Chondrocyte (in vitro differentiated cells): ENCODE data around the gene OTOF. TPM values are rescaled to one million over a fixed set of nuclear protein-coding genes. Genes with fewer than 3 reads are reported as not detected.

ENCODE experiments used
- DNase-seq: peaks from one replicate; pipeline ENCODE4 v3.0.0; 2021; ENCODE audit warnings: mixed read lengths, low spot score
- H3K27ac Mint-ChIP-seq: one replicate; pipeline ENCODE4 v1.8.0; 2021; ENCODE audit warnings: mild to moderate bottlenecking, moderate library complexity, mixed read lengths; ENCODE audit not compliant: unreplicated experiment
- H3K27me3 Mint-ChIP-seq: 2 replicates; pipeline ENCODE4 v1.8.0; 2021; ENCODE audit warnings: low read depth, mixed read lengths
- H3K36me3 Mint-ChIP-seq: 2 replicates; pipeline ENCODE4 v1.8.0; 2021; ENCODE audit warnings: low read depth, mixed read lengths
- H3K4me1 Mint-ChIP-seq: 2 replicates; pipeline ENCODE4 v1.8.0; 2021; ENCODE audit warnings: low read depth, mild to moderate bottlenecking, mixed read lengths
- H3K4me3 Mint-ChIP-seq: one replicate; pipeline ENCODE4 v1.8.0; 2021; ENCODE audit warnings: mild to moderate bottlenecking, moderate library complexity, mixed read lengths; ENCODE audit not compliant: unreplicated experiment
- H3K9me3 Mint-ChIP-seq: 2 replicates; pipeline ENCODE4 v1.8.0; 2021; ENCODE audit warnings: low read depth, mixed read lengths
- total RNA-seq: library from RNA; stranded (reverse); gene quantifications from 3 replicates; pipeline ENCODE4 v1.2.1, GENCODE V29; 2021
- TF ChIP-seq, protein P1 (sequence below): fragments of 200-600 bp; sonication (generic); IDR thresholded peaks from 2 replicates; pipeline ENCODE4 v1.5.0; 2021; ENCODE audit warnings: antibody characterized with exemption, mild to moderate bottlenecking, moderate library complexity

OTOF gene
- total RNA-seq, 1 donor from 2014 or later, result not detected

GRCh38 chr2:26450031-26450635 lies 27.8 kb downstream of the OTOF start:
- peaks cover 6% of the 10 kb centered on the region for H3K9me3 Mint-ChIP-seq
- no peak overlapping the region for H3K27ac Mint-ChIP-seq
- H3K27me3 Mint-ChIP-seq, result peaks cover 15% of the 10 kb centered on the region
- peaks cover 3% of the 10 kb centered on the region for H3K36me3 Mint-ChIP-seq
- TF ChIP-seq, protein P1, sequence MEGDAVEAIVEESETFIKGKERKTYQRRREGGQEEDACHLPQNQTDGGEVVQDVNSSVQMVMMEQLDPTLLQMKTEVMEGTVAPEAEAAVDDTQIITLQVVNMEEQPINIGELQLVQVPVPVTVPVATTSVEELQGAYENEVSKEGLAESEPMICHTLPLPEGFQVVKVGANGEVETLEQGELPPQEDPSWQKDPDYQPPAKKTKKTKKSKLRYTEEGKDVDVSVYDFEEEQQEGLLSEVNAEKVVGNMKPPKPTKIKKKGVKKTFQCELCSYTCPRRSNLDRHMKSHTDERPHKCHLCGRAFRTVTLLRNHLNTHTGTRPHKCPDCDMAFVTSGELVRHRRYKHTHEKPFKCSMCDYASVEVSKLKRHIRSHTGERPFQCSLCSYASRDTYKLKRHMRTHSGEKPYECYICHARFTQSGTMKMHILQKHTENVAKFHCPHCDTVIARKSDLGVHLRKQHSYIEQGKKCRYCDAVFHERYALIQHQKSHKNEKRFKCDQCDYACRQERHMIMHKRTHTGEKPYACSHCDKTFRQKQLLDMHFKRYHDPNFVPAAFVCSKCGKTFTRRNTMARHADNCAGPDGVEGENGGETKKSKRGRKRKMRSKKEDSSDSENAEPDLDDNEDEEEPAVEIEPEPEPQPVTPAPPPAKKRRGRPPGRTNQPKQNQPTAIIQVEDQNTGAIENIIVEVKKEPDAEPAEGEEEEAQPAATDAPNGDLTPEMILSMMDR, result no peak
- H3K4me1 Mint-ChIP-seq, result no peaks in the 10 kb centered on the region
- no peak for DNase-seq
- H3K4me3 Mint-ChIP-seq, result no peak overlapping the region

DNA sequence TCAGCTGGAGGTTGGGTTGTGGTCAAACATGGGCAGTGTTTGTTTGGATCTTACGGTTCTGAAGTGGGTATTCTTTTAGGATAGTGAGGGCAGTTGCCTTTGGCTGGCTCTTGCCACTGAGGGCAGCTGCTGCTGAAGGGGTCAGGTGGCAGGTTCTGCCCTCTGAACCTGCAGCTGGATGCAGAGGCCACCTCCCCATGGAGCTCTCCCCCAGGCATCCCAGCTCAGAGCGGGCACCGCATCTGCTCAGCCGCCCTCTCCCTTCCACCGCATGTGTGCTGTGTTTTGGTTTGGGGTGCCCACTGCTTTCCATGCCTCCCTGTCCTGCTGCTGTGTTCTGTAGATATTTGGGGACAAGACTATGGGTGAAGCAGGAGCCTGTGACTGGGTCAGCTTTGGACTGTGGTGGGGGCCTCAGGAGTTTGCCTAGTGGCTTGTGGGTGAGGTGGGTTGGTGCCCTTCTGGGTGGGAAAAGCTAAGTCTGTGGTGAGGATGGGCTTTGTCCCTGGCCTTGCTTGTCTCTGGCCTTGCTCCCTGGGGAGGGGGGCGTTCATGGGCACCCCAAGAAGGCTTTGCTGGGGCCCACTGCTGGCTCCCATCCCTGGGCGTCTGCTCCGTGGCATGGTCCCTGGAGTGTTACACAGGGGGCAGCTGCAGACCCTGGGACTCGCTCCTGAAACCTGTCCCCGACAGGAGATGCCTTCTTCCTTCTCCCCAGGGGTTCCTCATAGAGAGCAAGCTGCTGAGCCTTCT lies 28.5 kb downstream of the OTOF start:
- Mint-ChIP-seq H3K4me1 (no peaks in the 10 kb centered on the region), H3K4me3 (no peak overlapping the region), H3K9me3 (peaks cover 6% of the 10 kb centered on the region)

DNA sequence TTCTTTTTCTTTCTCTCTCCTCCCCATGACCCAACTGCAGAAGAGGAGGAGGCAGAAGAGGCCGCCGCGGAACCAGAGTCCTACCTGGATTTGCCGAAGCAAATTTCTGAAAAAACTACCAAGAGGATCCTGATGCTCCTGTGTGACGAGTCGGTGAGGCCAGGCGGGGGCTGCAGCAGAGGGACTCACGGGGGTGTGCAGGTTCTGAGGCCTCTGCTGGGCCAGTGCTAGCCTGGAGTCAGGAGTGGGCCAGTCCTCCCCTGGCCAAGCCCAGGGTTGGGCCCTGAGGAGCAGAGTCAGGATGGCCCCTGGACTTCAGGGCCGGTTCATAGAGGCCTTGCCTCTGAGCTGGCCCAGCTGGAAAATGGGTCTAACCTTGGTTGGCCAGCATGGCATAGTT lies 29.3 kb downstream of the OTOF start:
- H3K27ac Mint-ChIP-seq, result no peak overlapping the region
- H3K4me3 Mint-ChIP-seq, result no peak overlapping the region
- H3K36me3 Mint-ChIP-seq, result no peaks in the 10 kb centered on the region
- H3K9me3 Mint-ChIP-seq, result peaks cover 6% of the 10 kb centered on the region
- no peak for DNase-seq
- TF ChIP-seq, protein P1, result no peak
- H3K4me1 Mint-ChIP-seq, result no peaks in the 10 kb centered on the region
- peaks cover 10% of the 10 kb centered on the region for H3K27me3 Mint-ChIP-seq

More for the DNA sequence above, 28.5 kb downstream of the OTOF start:
- no peak for DNase-seq
- peaks cover 15% of the 10 kb centered on the region for H3K27me3 Mint-ChIP-seq
- TF ChIP-seq, protein P1, result no peak
- peaks cover 3% of the 10 kb centered on the region for H3K36me3 Mint-ChIP-seq
- H3K27ac Mint-ChIP-seq, result no peak overlapping the region

- Mint-ChIP-seq H3K4me1 (no peaks in the 10 kb centered on the region), H3K27me3 (no peaks in the 10 kb centered on the region), H3K36me3 (no peaks in the 10 kb centered on the region), H3K9me3 (no peaks in the 10 kb centered on the region), H3K4me3 (no peak overlapping the region), H3K27ac (no peak overlapping the region)
- TF ChIP-seq, protein P1, result no peak
- no peak for DNase-seq
Measured at GRCh38 chr2:26444236-26444635, 33.7 kb downstream of the OTOF start.

GRCh38 chr2:26442707-26443106 lies 35.2 kb downstream of the OTOF start:
- Mint-ChIP-seq H3K27me3 (no peaks in the 10 kb centered on the region), H3K36me3 (no peaks in the 10 kb centered on the region), H3K4me1 (peaks cover 8% of the 10 kb centered on the region), H3K4me3 (no peak overlapping the region), H3K27ac (no peak overlapping the region), H3K9me3 (no peaks in the 10 kb centered on the region)
- DNase-seq, result no peak
- TF ChIP-seq, protein P1, result no peak
